Spleen (tissue), 7 donors: ENCODE results near the gene HDGFL1.

Experiments used
- CTCF ChIP-seq, 11 experiments: fragments of 200-600 bp in 7 of 11; fragments of 450-650 bp in 4 of 11; sonication (generic) in 4 of 11; IDR thresholded peaks in 8 of 11; conservative IDR thresholded peaks in 3 of 11; 1 replicate in 7 of 11; 2 replicates in 4 of 11; pipeline versions ENCODE4 v1.4.0 to v1.8.0; 2016 to 2021; ENCODE audit warnings: antibody characterized with exemption in 11 of 11, inconsistent platforms in 4 of 11, mild to moderate bottlenecking in 1 of 11
- POLR2AphosphoS5 ChIP-seq, 3 donors: sonication (generic); formaldehyde crosslinking; IDR thresholded peaks; one replicate each; pipeline ENCODE4 v1.5.1; 2017; ENCODE audit warnings: antibody characterized with exemption in 3 of 3
- donor health status: DM: no; HTN: no; CAD: no; lungs with moderate emphysema.
- donor health status: DM: no; HTN: no; CAD: no.
- donor health status: DM: no; HTN: no; CAD: no.

GRCh38 chr6:22544476-22544875, 24.9 kb upstream of the HDGFL1 start:
- TF ChIP-seq CTCF (IDR thresholded peaks at IDR 0.05 in 8 of 11, conservative IDR thresholded peaks at IDR 0.05 in 3 of 11) (no peak), POLR2AphosphoS5 (IDR thresholded peaks at IDR 0.05) (no peak)
